Measurements from ENCODE around the gene ANGPTL2. TPM values are rescaled to one million over a fixed set of nuclear protein-coding genes. Genes with fewer than 3 reads are reported as not detected.

Gene ANGPTL2
- total and polyA plus RNA-seq, 9 of the 15 experiments (the other 6 are each of a cell fraction or from before 2014, with no cell fraction given) = not detected

GRCh38 chr9:127087411-127087810, 35.0 kb downstream of the ANGPTL2 start:
- CTCF ChIA-PET (ENCODE audit: low intra/inter-chr PET ratio) = no interaction called here
- Histone ChIP-seq H3K4me1 (replicated peaks in 1 of 2; ENCODE audit: control insufficient read depth in 2 of 2, insufficient read depth in 2 of 2, low read length in 2 of 2) (no peaks in the 10 kb centered on the region; a peak in 1 of 5 replicates), H4K20me1 (replicated peaks; ENCODE audit: control insufficient read depth, insufficient read depth, low read length) (peaks cover 18% of the 10 kb centered on the region), H3K79me2 (ENCODE audit: control insufficient read depth, insufficient read depth, low read length) (no peaks in the 10 kb centered on the region), H3K9me1 (ENCODE audit: control insufficient read depth, insufficient read depth, low read length) (peaks cover 2% of the 10 kb centered on the region), H3K27ac (ENCODE audit: extremely low read depth, low read depth, low read length) (no peak overlapping the region), H2AFZ (ENCODE audit: low read depth, low read length) (no peak overlapping the region), H3K27me3 (ENCODE audit: control insufficient read depth in 2 of 2, insufficient read depth in 2 of 2, low read length in 2 of 2) (peaks cover 34 to 68% of the 10 kb centered on the region in 2 experiments), H3K9ac (ENCODE audit: insufficient read depth in 1 of 2, low read depth in 2 of 2, low read length in 2 of 2) (no peak overlapping the region), H3K4me3 (no peak overlapping the region), H3K9me3 (replicated peaks; ENCODE audit: control insufficient read depth, insufficient read depth, low read depth, low read length) (no peaks in the 10 kb centered on the region), H3K4me2 (ENCODE audit: insufficient read depth, low read length) (no peak overlapping the region), H3K36me3 (ENCODE audit: control insufficient read depth, insufficient read depth, low read length) (no peaks in the 10 kb centered on the region)
- ATAC-seq = no peak
- POLR2A ChIA-PET = no interaction called here
- in situ Hi-C loops (cut with MboI) = loop anchor here (10.0 kb wide), 1 partner anchor 237 kb away; no protein-coding TSS in a partner anchor
- no peak for FAIRE-seq
- TF ChIP-seq SLC30A9 (CRISPR knock-in tag; IDR thresholded peaks at IDR 0.05) (no peak), SRF (CRISPR knock-in tag; IDR thresholded peaks at IDR 0.05) (no peak), NEUROD1 (IDR thresholded peaks at IDR 0.05; ENCODE audit: borderline replicate concordance, low read depth, low read length, partially characterized antibody) (no peak), ZKSCAN3 (CRISPR knock-in tag; IDR thresholded peaks at IDR 0.05) (no peak), ZNF780A (CRISPR knock-in tag; IDR thresholded peaks at IDR 0.05) (no peak), MTF1 (CRISPR knock-in tag; IDR thresholded peaks at IDR 0.05; ENCODE audit: borderline replicate concordance) (no peak), NFIX (CRISPR knock-in tag; IDR thresholded peaks at IDR 0.05; ENCODE audit: low read depth) (no peak), ZNF76 (CRISPR knock-in tag; IDR thresholded peaks at IDR 0.05; ENCODE audit: borderline replicate concordance) (no peak), SIN3B (IDR thresholded peaks at IDR 0.05; ENCODE audit: low read depth) (no peak)
- TF ChIP-seq, protein P1, sequence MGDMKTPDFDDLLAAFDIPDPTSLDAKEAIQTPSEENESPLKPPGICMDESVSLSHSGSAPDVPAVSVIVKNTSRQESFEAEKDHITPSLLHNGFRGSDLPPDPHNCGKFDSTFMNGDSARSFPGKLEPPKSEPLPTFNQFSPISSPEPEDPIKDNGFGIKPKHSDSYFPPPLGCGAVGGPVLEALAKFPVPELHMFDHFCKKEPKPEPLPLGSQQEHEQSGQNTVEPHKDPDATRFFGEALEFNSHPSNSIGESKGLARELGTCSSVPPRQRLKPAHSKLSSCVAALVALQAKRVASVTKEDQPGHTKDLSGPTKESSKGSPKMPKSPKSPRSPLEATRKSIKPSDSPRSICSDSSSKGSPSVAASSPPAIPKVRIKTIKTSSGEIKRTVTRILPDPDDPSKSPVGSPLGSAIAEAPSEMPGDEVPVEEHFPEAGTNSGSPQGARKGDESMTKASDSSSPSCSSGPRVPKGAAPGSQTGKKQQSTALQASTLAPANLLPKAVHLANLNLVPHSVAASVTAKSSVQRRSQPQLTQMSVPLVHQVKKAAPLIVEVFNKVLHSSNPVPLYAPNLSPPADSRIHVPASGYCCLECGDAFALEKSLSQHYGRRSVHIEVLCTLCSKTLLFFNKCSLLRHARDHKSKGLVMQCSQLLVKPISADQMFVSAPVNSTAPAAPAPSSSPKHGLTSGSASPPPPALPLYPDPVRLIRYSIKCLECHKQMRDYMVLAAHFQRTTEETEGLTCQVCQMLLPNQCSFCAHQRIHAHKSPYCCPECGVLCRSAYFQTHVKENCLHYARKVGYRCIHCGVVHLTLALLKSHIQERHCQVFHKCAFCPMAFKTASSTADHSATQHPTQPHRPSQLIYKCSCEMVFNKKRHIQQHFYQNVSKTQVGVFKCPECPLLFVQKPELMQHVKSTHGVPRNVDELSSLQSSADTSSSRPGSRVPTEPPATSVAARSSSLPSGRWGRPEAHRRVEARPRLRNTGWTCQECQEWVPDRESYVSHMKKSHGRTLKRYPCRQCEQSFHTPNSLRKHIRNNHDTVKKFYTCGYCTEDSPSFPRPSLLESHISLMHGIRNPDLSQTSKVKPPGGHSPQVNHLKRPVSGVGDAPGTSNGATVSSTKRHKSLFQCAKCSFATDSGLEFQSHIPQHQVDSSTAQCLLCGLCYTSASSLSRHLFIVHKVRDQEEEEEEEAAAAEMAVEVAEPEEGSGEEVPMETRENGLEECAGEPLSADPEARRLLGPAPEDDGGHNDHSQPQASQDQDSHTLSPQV (IDR thresholded peaks at IDR 0.05) = no peak
- WGBS (ENCODE audit: insufficient coverage, low coverage, missing lambda C conversion rate) = 2% methylated on average over 6 of the region's 6 CpGs
- no peak for DNase-seq (ENCODE audit: extremely low read depth in 1 of 4, low spot score in 3 of 4)
- intact Hi-C loops (cut with micrococcal nuclease) = no loop called here
- BruUV-seq (replicated peaks) = no TSS peak

Data from K562 (cell line).